ENCODE results near the gene MYORG.
"Not testable (repeated sequence)": the region's sequence is repeated elsewhere in the genome, so short reads cannot be mapped to it uniquely, and the experiment has no call there.

Gene MYORG

GRCh38 chr9:34367751-34368410 is 8.8 kb downstream of the MYORG start:
- DNase-seq, result not testable (repeated sequence)

GRCh38 chr9:34366365-34366764 is 10.3 kb downstream of the MYORG start:
- DNase-seq, result no peak

GRCh38 chr9:34365282-34365681 is 11.4 kb downstream of the MYORG start:
- DNase-seq, result no peak

- no peak for DNase-seq
Measured at GRCh38 chr9:34363619-34364351, 12.9 kb downstream of the MYORG start.

GRCh38 chr9:34362614-34363214 is 14.0 kb downstream of the MYORG start:
- DNase-seq, result no peak

- DNase-seq, result not testable (repeated sequence)
Measured at GRCh38 chr9:34352957-34353356, 23.7 kb downstream of the MYORG start.

- not testable (repeated sequence) for DNase-seq
Measured at GRCh38 chr9:34352122-34352652, 24.5 kb downstream of the MYORG start.

- no peak for DNase-seq
Measured at GRCh38 chr9:34349324-34349723, 27.4 kb downstream of the MYORG start.

- DNase-seq, result no peak
Measured at GRCh38 chr9:34347800-34348158, 28.9 kb downstream of the MYORG start.

- DNase-seq, result no peak
Measured at GRCh38 chr9:34346873-34347799, 29.6 kb downstream of the MYORG start.

- DNase-seq, result no peak
Measured at GRCh38 chr9:34343605-34344004, 33.1 kb downstream of the MYORG start.

GRCh38 chr9:34343090-34343489 is 33.6 kb downstream of the MYORG start:
- DNase-seq, result peak; percentile 77

GRCh38 chr9:34341659-34342295 is 34.9 kb downstream of the MYORG start:
- DNase-seq, result no peak

GRCh38 chr9:34338665-34339385 is 37.9 kb downstream of the MYORG start:
- peak; percentile 72 for DNase-seq

GRCh38 chr9:34338079-34338478 is 38.6 kb downstream of the MYORG start:
- not testable (repeated sequence) for DNase-seq

GRCh38 chr9:34337403-34337802 is 39.3 kb downstream of the MYORG start:
- no peak for DNase-seq

GRCh38 chr9:34335376-34335775 is 41.3 kb downstream of the MYORG start:
- DNase-seq, result no peak

GRCh38 chr9:34334916-34335315 is 41.8 kb downstream of the MYORG start:
- no peak for DNase-seq

GRCh38 chr9:34334337-34334824 is 42.3 kb downstream of the MYORG start:
- peak; percentile 92 for DNase-seq

- DNase-seq, result no peak
Measured at GRCh38 chr9:34333836-34334235, 42.9 kb downstream of the MYORG start.
